ENCODE results near the gene OSBPL1A.

GRCh38 chr18:24214144-24214543 lies 183.5 kb downstream of the OSBPL1A start:
- no peak for TF ChIP-seq CTCF (IDR thresholded peaks at IDR 0.05)
- no peak for TF ChIP-seq ZFX (IDR thresholded peaks at IDR 0.05; ENCODE audit: borderline replicate concordance)

Data from 22Rv1 (cell line).